PC-3 (cell line): ENCODE results near the gene C1QC. TPM values are rescaled to one million over a fixed set of nuclear protein-coding genes. Genes with fewer than 3 reads are reported as not detected.

Source experiments
- ATAC-seq: fragments of 200-7000 bp; cut with Tn5 transposase; 2 replicates; pipeline ENCODE4 v1.9.1; 2020; ENCODE audit warnings: mild to moderate bottlenecking, moderate library complexity
- BruUV-seq: library from RNA; stranded (reverse); fragments of 400-500 nt; replicated peaks from 2 replicates; lab custom pipeline; 2021; lab: Mats Ljungman, UMichigan
- CTCF ChIA-PET: fragments of 300-600 bp; sonication (Branson Sonifier 250); formaldehyde crosslinking; loops from one replicate; lab custom pipeline; 2022; ENCODE audit warnings: antibody characterized with exemption; lab: Charles Lee
- POLR2A ChIA-PET: fragments of 300-600 bp; sonication (Branson Sonifier 250); formaldehyde crosslinking; loops from one replicate; lab custom pipeline; 2022; ENCODE audit warnings: antibody characterized with exemption; ENCODE audit not compliant: unreplicated experiment; lab: Charles Lee
- DNase-seq: peaks from one replicate; pipeline ENCODE4 v3.0.0-alpha.2; 2015
- H2AFZ ChIP-seq: fragments of 300-600 bp; sonication (generic); 2 replicates; pipeline ENCODE4 v1.6.0; 2016; ENCODE audit warnings: antibody characterized with exemption, low read length
- H3F3A ChIP-seq: fragments of 300-600 bp; sonication (generic); one replicate; pipeline ENCODE4 v1.6.0; 2017; ENCODE audit warnings: antibody characterized with exemption, low read length, control low read depth, mild to moderate bottlenecking; ENCODE audit not compliant: unreplicated experiment
- H3K27ac ChIP-seq: fragments of 300-600 bp; sonication (generic); 2 replicates; pipeline ENCODE4 v1.5.1; 2016; ENCODE audit warnings: mild to moderate bottlenecking, low read length
- H3K27me3 ChIP-seq: fragments of 300-600 bp; sonication (generic); 2 replicates; pipeline ENCODE4 v1.6.1; 2016; ENCODE audit warnings: low read length, mixed read lengths
- H3K36me3 ChIP-seq: fragments of 300-600 bp; sonication (generic); 2 replicates; pipeline ENCODE4 v1.6.1; 2016; ENCODE audit warnings: low read depth, mixed run types, low read length, mixed read lengths
- H3K4me1 ChIP-seq: fragments of 300-600 bp; sonication (generic); 2 replicates; pipeline ENCODE4 v1.5.1; 2016; ENCODE audit warnings: low read length; ENCODE audit not compliant: insufficient read depth
- H3K4me2 ChIP-seq: fragments of 300-600 bp; sonication (generic); 2 replicates; pipeline ENCODE4 v1.6.0; 2016; ENCODE audit warnings: low read length
- H3K4me3 ChIP-seq: fragments of 300-600 bp; sonication (generic); 2 replicates; pipeline ENCODE4 v1.5.1; 2016; ENCODE audit warnings: mild to moderate bottlenecking, low read length, mixed read lengths
- H3K79me2 ChIP-seq: fragments of 300-600 bp; sonication (generic); 2 replicates; pipeline ENCODE4 v1.6.1; 2017; ENCODE audit warnings: low read length, mixed read lengths
- H3K9ac ChIP-seq: fragments of 300-600 bp; sonication (generic); 2 replicates; pipeline ENCODE4 v1.6.0; 2016; ENCODE audit warnings: mild to moderate bottlenecking, low read length
- H3K9me2 ChIP-seq: fragments of 300-600 bp; sonication (generic); replicated peaks from 2 replicates; pipeline ENCODE4 v1.6.1; 2016; ENCODE audit warnings: mixed run types, low read length, mixed read lengths
- H3K9me3 ChIP-seq: fragments of 300-600 bp; sonication (generic); 2 replicates; pipeline ENCODE4 v1.6.1; 2016; ENCODE audit warnings: low read length, mixed read lengths
- H4K20me1 ChIP-seq: fragments of 300-600 bp; sonication (generic); 2 replicates; pipeline ENCODE4 v1.6.1; 2016; ENCODE audit warnings: low read length, mixed read lengths
- EZH2 ChIP-seq: fragments of 300-600 bp; sonication (generic); IDR thresholded peaks from one replicate; pipeline ENCODE4 v1.6.1; 2017; ENCODE audit warnings: antibody characterized with exemption, mild to moderate bottlenecking, low read length; ENCODE audit not compliant: unreplicated experiment
- EZH2phosphoT487 ChIP-seq: fragments of 300-600 bp; sonication (generic); IDR thresholded peaks from 2 replicates; pipeline ENCODE4 v1.6.1; 2018; ENCODE audit warnings: mild to moderate bottlenecking, antibody characterized with exemption, low read length, borderline replicate concordance
- intact Hi-C: fragments of 100-400 bp; cut with micrococcal nuclease; formaldehyde crosslinking; loops from 2 replicates; pipeline ENCODE4 v1.9.0; 2023
- total RNA-seq: library from RNA; depleted of rRNA; stranded (reverse); fragments of >200 nt; gene quantifications from 2 replicates; pipeline ENCODE4 v1.2.3, GENCODE V29; 2014
- TF ChIP-seq, protein P1 (sequence below): fragments of 300-600 bp; sonication (generic); conservative IDR thresholded peaks from 2 replicates; pipeline ENCODE4 v1.5.1; 2017; ENCODE audit warnings: antibody characterized with exemption, low read depth, mild to moderate bottlenecking, low read length

Gene C1QC
- total RNA-seq, 1 experiment from 2014 or later, result not detected

DNA sequence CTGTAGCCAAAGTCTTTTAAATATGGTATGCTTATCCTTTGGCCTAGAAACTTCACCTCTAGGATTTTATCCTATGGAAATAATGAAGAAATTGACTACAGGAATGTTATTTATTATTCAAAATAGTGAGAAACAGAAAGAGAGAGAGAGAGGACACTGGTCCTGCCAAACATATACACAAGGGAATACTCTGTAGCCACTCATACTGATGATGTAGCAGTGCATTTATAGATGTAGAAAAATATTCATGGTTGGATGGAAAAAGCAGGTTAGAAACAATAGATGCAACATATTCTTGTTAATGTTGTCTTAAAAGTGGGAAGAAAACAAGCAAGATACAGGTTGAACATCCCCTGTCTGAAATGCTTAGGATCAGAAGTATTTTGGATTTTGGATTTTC is 45.0 kb downstream of the C1QC start:
- TF ChIP-seq EZH2 (no peak), EZH2phosphoT487 (no peak)
- TF ChIP-seq, protein P1, sequence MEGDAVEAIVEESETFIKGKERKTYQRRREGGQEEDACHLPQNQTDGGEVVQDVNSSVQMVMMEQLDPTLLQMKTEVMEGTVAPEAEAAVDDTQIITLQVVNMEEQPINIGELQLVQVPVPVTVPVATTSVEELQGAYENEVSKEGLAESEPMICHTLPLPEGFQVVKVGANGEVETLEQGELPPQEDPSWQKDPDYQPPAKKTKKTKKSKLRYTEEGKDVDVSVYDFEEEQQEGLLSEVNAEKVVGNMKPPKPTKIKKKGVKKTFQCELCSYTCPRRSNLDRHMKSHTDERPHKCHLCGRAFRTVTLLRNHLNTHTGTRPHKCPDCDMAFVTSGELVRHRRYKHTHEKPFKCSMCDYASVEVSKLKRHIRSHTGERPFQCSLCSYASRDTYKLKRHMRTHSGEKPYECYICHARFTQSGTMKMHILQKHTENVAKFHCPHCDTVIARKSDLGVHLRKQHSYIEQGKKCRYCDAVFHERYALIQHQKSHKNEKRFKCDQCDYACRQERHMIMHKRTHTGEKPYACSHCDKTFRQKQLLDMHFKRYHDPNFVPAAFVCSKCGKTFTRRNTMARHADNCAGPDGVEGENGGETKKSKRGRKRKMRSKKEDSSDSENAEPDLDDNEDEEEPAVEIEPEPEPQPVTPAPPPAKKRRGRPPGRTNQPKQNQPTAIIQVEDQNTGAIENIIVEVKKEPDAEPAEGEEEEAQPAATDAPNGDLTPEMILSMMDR, result no peak
- DNase-seq (no peak), ATAC-seq (no peak)
- no peaks in the 10 kb centered on the region for H3F3A ChIP-seq
- H4K20me1 ChIP-seq, result no peaks in the 10 kb centered on the region
- no peaks in the 10 kb centered on the region for H3K27me3 ChIP-seq
- intact Hi-C loops, result no loop called here
- no TSS peak for BruUV-seq
- H3K9ac ChIP-seq, result no peak overlapping the region
- no peak overlapping the region for H3K4me3 ChIP-seq
- H3K36me3 ChIP-seq, result no peaks in the 10 kb centered on the region
- H3K9me3 ChIP-seq, result no peaks in the 10 kb centered on the region
- H3K4me1 ChIP-seq, result peaks cover 14% of the 10 kb centered on the region
- ChIA-PET POLR2A (no interaction called here), CTCF (no interaction called here)
- no peaks in the 10 kb centered on the region for H3K79me2 ChIP-seq
- H2AFZ ChIP-seq, result no peak overlapping the region
- H3K27ac ChIP-seq, result no peak overlapping the region
- no peaks in the 10 kb centered on the region for H3K9me2 ChIP-seq
- H3K4me2 ChIP-seq, result no peak overlapping the region

DNA sequence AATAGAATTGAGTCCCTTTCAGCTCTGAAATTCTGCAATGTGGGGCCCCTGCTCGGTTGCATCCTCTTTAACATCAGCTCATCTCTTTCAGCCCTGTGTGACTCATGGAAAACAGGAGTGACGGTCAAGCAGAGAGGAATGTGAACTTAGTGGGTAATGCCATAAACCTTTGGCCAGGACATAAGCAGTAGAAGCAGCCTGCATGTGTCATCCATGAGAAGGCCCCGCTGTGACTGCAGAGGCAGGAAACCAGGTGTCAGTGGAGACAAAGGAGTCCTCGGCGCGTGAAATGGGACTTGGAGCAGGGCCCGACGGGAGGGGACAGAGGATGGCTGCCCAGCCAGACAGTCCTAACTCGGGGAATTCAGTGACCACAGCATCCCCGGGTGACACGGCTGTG is 46.1 kb downstream of the C1QC start:
- no peaks in the 10 kb centered on the region for H3K27me3 ChIP-seq
- TF ChIP-seq EZH2phosphoT487, result no peak
- TF ChIP-seq EZH2, result no peak
- TF ChIP-seq, protein P1, result no peak
- peak overlapping the region; percentile 17 for H3K27ac ChIP-seq
- peaks cover 14% of the 10 kb centered on the region for H3K4me1 ChIP-seq
- ChIA-PET CTCF (interaction anchor here (1.0 kb wide), 2 partner anchors 15 to 18 kb away, joined by 3 to 10 read pairs; no protein-coding TSS in a partner anchor), POLR2A (no interaction called here)
- ATAC-seq (peak; percentile 99), DNase-seq (peak; percentile 96)
- H3K9me3 ChIP-seq, result no peaks in the 10 kb centered on the region
- H3F3A ChIP-seq, result no peaks in the 10 kb centered on the region
- no peaks in the 10 kb centered on the region for H4K20me1 ChIP-seq
- no peaks in the 10 kb centered on the region for H3K36me3 ChIP-seq
- no peaks in the 10 kb centered on the region for H3K79me2 ChIP-seq
- 0 out of 2 replicates have a peak overlapping the region, but pooled peaks have one; percentile 13 for H2AFZ ChIP-seq
- no TSS peak for BruUV-seq
- H3K9ac ChIP-seq, result no peak overlapping the region
- no peaks in the 10 kb centered on the region for H3K9me2 ChIP-seq
- H3K4me2 ChIP-seq, result peak overlapping the region; percentile 42
- H3K4me3 ChIP-seq, result no peak overlapping the region
- intact Hi-C loops, result no loop called here

DNA sequence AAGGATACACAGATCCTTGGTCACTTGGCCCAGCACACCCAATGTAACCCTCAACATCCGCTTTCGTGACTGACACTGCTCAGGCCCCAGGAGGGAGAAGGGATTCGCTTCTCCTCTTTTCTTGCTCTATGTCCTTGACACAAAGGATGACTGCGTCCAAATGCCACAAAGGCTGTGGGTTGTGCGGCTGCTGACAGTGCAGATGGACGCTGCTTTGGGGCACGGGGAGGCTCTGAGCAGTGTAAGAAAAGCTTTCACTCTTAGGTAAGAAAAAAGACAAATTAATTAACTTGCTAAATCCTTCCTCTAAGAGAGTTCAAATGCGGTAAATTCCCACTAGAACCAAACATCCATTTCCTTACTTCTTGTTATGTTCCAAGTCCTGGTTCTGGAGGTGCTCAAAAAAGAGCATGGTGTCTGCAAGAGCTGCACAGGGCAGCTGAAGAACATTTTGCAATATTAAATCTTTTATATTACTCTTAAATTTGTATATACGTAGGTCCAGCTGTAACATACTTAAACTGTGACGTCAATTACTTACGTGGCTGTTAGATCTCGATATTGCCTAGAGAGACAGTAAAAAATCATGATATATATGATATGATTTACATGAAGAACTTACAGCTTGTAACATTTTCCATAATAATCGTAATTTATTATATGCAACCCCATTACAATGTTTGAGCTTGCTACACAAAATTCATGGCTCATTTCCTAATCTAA is 47.8 kb downstream of the C1QC start:
- no peak for ATAC-seq
- intact Hi-C loops, result no loop called here
- Histone ChIP-seq H3K27ac (no peak overlapping the region), H3K9me3 (no peaks in the 10 kb centered on the region), H3K27me3 (no peaks in the 10 kb centered on the region), H3K4me3 (no peak overlapping the region), H3F3A (no peaks in the 10 kb centered on the region), H3K4me1 (peaks cover 14% of the 10 kb centered on the region), H3K36me3 (no peaks in the 10 kb centered on the region), H4K20me1 (no peaks in the 10 kb centered on the region), H3K9ac (no peak overlapping the region), H3K9me2 (no peaks in the 10 kb centered on the region), H2AFZ (no peak overlapping the region), H3K4me2 (no peak overlapping the region), H3K79me2 (no peaks in the 10 kb centered on the region)
- BruUV-seq, result no TSS peak
- no peak for TF ChIP-seq EZH2phosphoT487
- TF ChIP-seq, protein P1, result no peak
- ChIA-PET POLR2A (no interaction called here), CTCF (no interaction called here)
- no peak for DNase-seq
